GM12878 (cell line): ENCODE data around the gene CDKN3.

Source experiments
- CHD2 ChIP-seq: IDR thresholded peaks from 2 replicates; pipeline ENCODE4 v1.6.1; 2011; ENCODE audit warnings: low read depth, low read length, improper control_type of control experiment, borderline replicate concordance
- EZH2 ChIP-seq: IDR thresholded peaks from 2 replicates; pipeline ENCODE4 v1.6.1; 2012; ENCODE audit warnings: low read depth, mild to moderate bottlenecking, control low read depth, inconsistent platforms, low read length, borderline replicate concordance; ENCODE audit not compliant: control insufficient read depth
- FOXM1 ChIP-seq: IDR thresholded peaks from 2 replicates; pipeline ENCODE4 v1.6.1; 2012; ENCODE audit warnings: low read depth, mild to moderate bottlenecking, inconsistent platforms, low read length, moderate library complexity
- HDAC2 ChIP-seq: fragments of 200-600 bp; sonication (generic); IDR thresholded peaks from 2 replicates; pipeline ENCODE4 v1.6.1; 2017
- MTA2 ChIP-seq: fragments of 450-650 bp; IDR thresholded peaks from 2 replicates; pipeline ENCODE4 v1.6.1; 2016; ENCODE audit warnings: low read depth, mild to moderate bottlenecking, moderate library complexity
- POLR2A ChIP-seq: IDR thresholded peaks from 2 replicates; pipeline ENCODE4 v1.6.1; 2011; ENCODE audit warnings: low read depth, mild to moderate bottlenecking, low read length
- POLR2AphosphoS5 ChIP-seq: IDR thresholded peaks from 2 replicates; pipeline ENCODE4 v1.6.1; 2011; ENCODE audit warnings: mild to moderate bottlenecking, low read length, inconsistent platforms
- YBX1 ChIP-seq: fragments of 450-650 bp; IDR thresholded peaks from 2 replicates; pipeline ENCODE4 v1.6.1; 2016; ENCODE audit warnings: antibody characterized with exemption
- ZNF274 ChIP-seq: IDR thresholded peaks from one replicate; pipeline ENCODE4 v1.8.0; 2011; ENCODE audit not compliant: insufficient read length, insufficient read depth

- TF ChIP-seq POLR2A = no peak
- no peak for TF ChIP-seq ZNF274
- TF ChIP-seq MTA2 = no peak
- TF ChIP-seq FOXM1 = no peak
- no peak for TF ChIP-seq POLR2AphosphoS5
- TF ChIP-seq YBX1 = no peak
- no peak for TF ChIP-seq EZH2
- TF ChIP-seq CHD2 = no peak
- no peak for TF ChIP-seq HDAC2
These were observed 70.5 kb downstream of the CDKN3 start for GRCh38 chr14:54467280-54467679.
